ENCODE measurements around the gene RNF40.
"Not testable (repeated sequence)": the region's sequence is repeated elsewhere in the genome, so short reads cannot be mapped to it uniquely, and the experiment has no call there.

RNF40 gene

GRCh38 chr16:30785126-30786106 lies 23.3 kb downstream of the RNF40 start:
- DNase-seq = no peak

DNA sequence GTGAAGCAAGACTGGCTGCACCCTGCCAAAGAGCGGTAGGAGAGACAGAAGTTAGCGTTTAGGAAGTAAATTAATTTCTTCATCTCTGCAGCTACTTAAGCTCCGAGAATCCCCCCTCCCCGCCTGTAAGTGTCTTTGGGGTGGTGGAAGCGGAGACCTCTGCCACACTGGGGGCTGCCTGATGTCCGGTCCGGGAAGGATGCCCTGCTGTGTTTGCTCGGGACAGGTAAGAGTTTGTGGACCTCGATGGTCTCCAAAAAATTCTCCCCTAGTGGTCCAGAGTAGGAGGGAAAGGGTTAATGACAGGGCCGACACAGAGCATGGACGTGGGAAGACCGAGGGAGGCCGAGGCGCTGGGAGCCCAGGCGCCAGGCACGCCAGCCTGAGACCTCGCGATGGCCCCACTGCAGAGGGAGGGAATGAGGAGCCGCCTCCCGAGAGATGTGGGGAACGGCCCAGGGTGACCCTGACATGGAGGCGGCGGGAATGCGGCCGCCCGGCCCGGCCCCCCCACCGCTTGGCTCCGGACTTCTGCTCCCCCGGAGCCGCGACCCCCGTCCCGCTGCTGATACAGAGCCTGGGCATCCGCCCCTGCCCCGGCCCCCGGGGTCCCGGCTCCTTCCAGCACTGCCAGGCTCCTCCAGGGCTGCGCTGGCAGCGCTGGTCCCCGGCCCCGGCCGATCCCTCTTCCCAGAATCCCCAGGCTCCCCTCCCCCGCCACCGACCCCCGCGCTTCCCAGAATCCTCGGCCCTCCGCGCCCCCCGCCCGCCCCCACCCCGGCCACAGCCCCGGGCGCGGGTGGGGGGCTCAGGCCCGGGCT lies 24.2 kb downstream of the RNF40 start:
- no peak for DNase-seq

- peak; percentile 5 for DNase-seq
Observed at GRCh38 chr16:30786936-30787612, 25.0 kb downstream of the RNF40 start, which contains the start of gene ZNF629. Gene ZNF629 (minus strand): TSS chr16:30787205. CDS start chr16:30784482, 2,723 bp downstream.

- DNase-seq = no peak
Observed at GRCh38 chr16:30787613-30788378, 25.7 kb downstream of the RNF40 start.

DNA sequence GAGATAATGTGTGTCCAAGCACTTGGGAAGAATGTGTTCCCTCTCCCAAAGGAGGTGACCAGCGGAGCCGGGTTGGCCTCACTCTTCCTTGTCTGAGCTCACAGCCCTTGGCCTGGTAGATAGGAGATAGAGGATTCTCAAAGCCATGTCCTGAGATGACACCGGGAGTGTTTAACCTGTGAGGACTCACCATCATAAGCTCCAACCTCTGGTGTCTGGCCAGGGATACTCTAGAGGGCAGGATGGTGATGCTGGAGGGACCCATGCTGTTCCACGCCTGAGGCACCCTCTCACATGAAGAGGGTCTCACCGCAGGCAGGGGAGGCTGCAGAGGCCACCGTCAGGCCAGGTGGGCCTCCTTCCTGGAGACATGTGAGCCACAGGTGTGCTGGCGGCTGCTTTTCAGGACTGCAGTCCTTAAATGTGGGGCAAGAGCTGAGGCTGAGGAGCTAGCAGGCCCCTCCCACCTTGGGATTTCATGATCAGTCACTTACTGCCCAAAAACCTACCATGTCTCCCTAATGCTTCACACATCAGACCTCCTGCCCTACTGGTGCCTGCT lies 31.5 kb downstream of the RNF40 start:
- no peak for DNase-seq

- DNase-seq = no peak
Observed at GRCh38 chr16:30794634-30795033, 32.5 kb downstream of the RNF40 start.

GRCh38 chr16:30797670-30798309 lies 35.7 kb downstream of the RNF40 start:
- DNase-seq = no peak

GRCh38 chr16:30802936-30803335 lies 40.8 kb downstream of the RNF40 start:
- no peak for DNase-seq

GRCh38 chr16:30805056-30805369 lies 42.9 kb downstream of the RNF40 start:
- no peak for DNase-seq

DNA sequence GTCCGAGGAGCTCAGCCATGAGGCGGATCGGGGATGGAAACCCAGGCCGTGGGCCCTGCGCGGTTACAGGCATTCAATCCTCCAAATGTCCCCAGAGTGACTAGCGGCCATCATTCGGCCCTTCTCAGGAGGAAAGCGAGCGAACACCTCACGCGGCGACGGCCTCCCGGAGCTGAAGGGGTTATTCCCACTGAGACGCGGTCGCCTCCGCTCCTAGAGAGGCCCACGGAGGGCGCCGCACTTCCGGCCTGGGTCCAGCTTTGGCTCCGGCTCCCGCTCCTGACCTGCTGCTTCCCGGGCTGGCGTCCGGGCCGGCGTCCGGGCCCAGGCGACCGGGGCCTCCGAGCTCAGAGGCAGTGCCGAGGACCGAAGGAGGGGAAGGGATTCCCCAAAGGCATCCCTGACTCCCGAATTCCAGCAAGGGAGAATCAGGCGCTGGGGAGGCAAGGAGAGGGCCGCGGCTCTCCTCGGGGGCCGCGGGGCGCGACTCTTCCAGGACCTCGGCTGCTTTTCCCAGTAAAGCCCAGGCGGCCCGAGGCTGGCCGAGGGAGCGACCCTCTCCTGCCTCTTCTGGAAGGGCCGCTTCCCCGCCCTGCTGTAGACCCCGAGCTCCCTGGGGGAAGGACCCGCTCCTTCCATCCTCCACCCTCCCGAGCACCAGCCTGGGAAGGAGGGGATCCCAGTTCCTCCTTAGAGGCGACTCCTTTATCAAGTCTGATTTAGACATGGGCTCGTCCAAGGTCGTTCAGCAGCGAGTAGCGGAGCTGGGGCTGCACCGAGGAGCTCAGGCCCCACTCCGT lies 43.4 kb downstream of the RNF40 start:
- DNase-seq = peak; percentile 21

DNA sequence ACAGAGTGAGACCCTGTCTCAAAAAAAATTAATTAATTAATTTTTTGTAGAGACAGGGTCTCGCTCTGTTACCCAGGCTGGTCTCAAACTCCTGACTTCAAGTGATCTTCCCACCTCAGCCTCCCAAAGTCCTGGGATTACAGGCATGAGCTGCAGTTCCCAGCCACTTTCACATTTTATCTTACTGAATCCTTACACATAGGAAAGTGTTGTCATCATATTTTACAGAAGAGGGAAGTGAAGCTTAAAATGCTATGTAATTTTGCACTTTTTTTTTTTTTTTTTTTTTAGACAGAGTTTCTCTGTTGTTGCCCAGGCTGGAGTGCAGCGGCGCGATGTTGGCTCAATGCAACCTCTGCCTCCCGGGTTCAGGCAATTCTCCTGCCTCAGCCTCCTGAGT lies 46.0 kb downstream of the RNF40 start:
- DNase-seq = peak; percentile 11

GRCh38 chr16:30808890-30809426 lies 46.8 kb downstream of the RNF40 start:
- DNase-seq = not testable (repeated sequence)

GRCh38 chr16:30809675-30810074 lies 47.6 kb downstream of the RNF40 start:
- DNase-seq = not testable (repeated sequence)

DNA sequence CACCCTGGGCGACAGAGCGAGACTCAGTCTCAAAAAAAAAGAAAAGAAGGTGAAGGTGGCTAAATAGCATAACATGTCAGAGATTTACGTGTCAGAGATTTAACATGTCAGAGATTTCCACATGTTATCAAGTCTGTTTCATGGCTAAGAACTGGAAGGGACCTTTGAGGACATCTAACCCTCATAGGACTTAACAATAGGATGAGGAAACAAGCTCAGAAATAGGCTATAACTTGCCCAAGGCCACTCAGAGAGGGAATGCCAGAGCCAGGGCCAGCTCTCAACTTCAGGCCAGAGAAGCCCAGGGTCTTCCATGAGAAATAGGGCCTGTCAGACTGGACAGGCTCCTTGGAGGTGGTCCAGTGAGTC lies 51.7 kb downstream of the RNF40 start:
- DNase-seq = no peak

DNA sequence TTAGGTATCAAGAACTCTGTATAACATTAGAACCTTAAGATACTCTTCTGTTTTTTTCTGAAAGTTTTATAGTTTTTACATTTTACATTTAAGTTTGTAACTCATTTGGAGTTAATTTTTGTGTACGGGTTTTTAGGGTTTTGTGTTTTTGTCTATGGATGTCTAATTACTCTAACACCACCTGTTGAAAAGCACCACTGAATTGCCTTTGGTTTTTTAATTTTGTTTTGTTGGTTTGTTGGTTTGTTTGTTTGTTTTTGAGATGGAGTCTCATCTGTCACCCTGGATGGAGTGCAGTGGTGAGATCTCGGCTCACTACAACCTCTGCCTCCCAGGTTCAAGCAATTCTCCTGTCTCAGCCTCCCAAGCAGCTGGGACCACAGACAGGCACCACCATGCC lies 54.6 kb downstream of the RNF40 start:
- no peak for DNase-seq

- no peak for DNase-seq
Observed at GRCh38 chr16:30820952-30821421, 58.9 kb downstream of the RNF40 start.

DNA sequence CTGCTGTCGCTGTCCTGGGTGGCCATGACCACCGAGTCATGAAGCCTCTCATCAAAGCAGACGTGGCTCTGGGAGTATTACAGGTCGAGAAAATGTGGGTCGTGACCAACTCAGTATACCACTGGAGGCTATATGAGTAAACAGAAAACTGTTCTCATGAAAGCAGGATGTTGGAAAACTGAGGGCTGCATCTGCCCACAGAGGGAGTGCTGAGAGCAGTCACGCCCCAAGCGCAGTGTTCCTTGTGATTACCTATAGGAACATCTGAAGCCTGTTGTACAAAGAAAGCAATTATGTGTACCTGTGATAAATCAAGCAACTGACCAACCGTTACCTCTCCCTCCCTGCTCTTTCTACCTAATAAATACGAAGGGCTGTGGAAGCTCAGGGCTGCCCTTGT lies 59.3 kb downstream of the RNF40 start:
- DNase-seq = not testable (repeated sequence)

DNA sequence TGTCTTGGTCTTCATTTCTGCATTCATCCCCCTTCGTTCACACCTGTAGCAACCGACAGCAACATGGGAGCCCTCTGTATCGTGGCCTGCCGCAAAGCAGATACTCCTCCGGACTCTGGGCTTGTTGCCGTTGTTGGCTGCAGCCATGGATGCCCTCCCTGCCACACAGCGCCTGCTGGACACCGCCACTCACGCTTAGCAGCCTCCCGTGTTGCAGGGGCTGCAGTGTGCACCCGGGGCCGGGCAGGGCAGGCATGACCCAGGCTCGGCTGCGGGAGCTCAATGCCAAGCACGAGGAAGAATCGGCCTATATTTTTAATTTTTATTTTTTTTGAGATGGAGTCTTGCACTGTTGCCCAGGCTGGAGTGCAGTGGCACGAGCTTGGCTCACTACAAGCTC lies 59.8 kb downstream of the RNF40 start:
- no peak for DNase-seq

Data from GF-D8 (cell line).